MCF 10A (cell line): ENCODE results near the gene ZKSCAN5. TPM values are rescaled to one million over a fixed set of nuclear protein-coding genes. Genes with fewer than 3 reads are reported as not detected.

Experiments
- BruUV-seq: library from RNA; stranded (reverse); fragments of 400-500 nt; replicated peaks from 2 replicates; lab custom pipeline; 2021; lab: Mats Ljungman, UMichigan
- CTCF ChIA-PET: fragments of 300-600 bp; sonication (Branson Sonifier 250); formaldehyde crosslinking; extraction: SDS; loops from one replicate; lab custom pipeline; 2021; ENCODE audit warnings: antibody characterized with exemption, inconsistent platforms; lab: Yijun Ruan, JAX
- POLR2A ChIA-PET: fragments of 300-600, 350-650 bp; sonication (Branson Sonifier 250); formaldehyde crosslinking; extraction: SDS; loops from one replicate; lab custom pipeline; 2020; ENCODE audit warnings: antibody characterized with exemption, inconsistent platforms; lab: Yijun Ruan, JAX
- DNase-seq: peaks from one replicate; pipeline ENCODE4 v3.0.0-alpha.2; 2018; ENCODE audit not compliant: unreplicated experiment
- H3K27ac Mint-ChIP-seq: one replicate; pipeline ENCODE4 v1.8.0; 2022; ENCODE audit warnings: mild to moderate bottlenecking, low read depth, mixed read lengths; ENCODE audit not compliant: unreplicated experiment
- H3K27me3 Mint-ChIP-seq: one replicate; pipeline ENCODE4 v1.8.0; 2022; ENCODE audit warnings: mixed read lengths; ENCODE audit not compliant: insufficient read depth, unreplicated experiment
- H3K36me3 Mint-ChIP-seq: one replicate; pipeline ENCODE4 v1.8.0; 2022; ENCODE audit warnings: mild to moderate bottlenecking, moderate library complexity, mixed read lengths; ENCODE audit not compliant: insufficient read depth, unreplicated experiment
- H3K4me1 Mint-ChIP-seq: one replicate; pipeline ENCODE4 v1.8.0; 2022; ENCODE audit warnings: mixed read lengths; ENCODE audit not compliant: insufficient read depth, unreplicated experiment
- H3K4me3 Mint-ChIP-seq: one replicate; pipeline ENCODE4 v1.8.0; 2022; ENCODE audit warnings: mild to moderate bottlenecking, moderate library complexity, mixed read lengths; ENCODE audit not compliant: unreplicated experiment
- H3K9me3 Mint-ChIP-seq: one replicate; pipeline ENCODE4 v1.8.0; 2022; ENCODE audit warnings: mixed read lengths; ENCODE audit not compliant: unreplicated experiment
- CTCF ChIP-seq: fragments of 200-600 bp; IDR thresholded peaks from one replicate; pipeline ENCODE4 v1.8.0; 2022; ENCODE audit warnings: antibody characterized with exemption, mild to moderate bottlenecking; ENCODE audit not compliant: unreplicated experiment
- intact Hi-C: fragments of 100-400 bp; cut with micrococcal nuclease; formaldehyde crosslinking; loops from 2 replicates; pipeline ENCODE4 v1.14.1; 2022
- total RNA-seq: library from RNA; stranded (reverse); gene quantifications from 2 replicates; pipeline ENCODE4 v1.2.3, GENCODE V29; 2022

The ZKSCAN5 gene
- total RNA-seq, 1 experiment from 2014 or later, result 13.6 TPM

GRCh38 chr7:99478464-99479440, 25.7 kb upstream of the ZKSCAN5 start:
- no peak for TF ChIP-seq CTCF
- H3K9me3 Mint-ChIP-seq, result no peaks in the 10 kb centered on the region
- intact Hi-C loops, result loop anchor here (10.0 kb wide), 1 partner anchor 136 kb away; the partner anchor contains the start of gene ZSCAN25
- POLR2A ChIA-PET, result no interaction called here
- H3K4me1 Mint-ChIP-seq, result no peaks in the 10 kb centered on the region
- no TSS peak for BruUV-seq
- H3K4me3 Mint-ChIP-seq, result no peak overlapping the region
- H3K36me3 Mint-ChIP-seq, result peaks cover 58% of the 10 kb centered on the region
- no peak overlapping the region for H3K27ac Mint-ChIP-seq
- H3K27me3 Mint-ChIP-seq, result no peaks in the 10 kb centered on the region
- DNase-seq, result no peak
- CTCF ChIA-PET, result no interaction called here

GRCh38 chr7:99485094-99485493, 19.4 kb upstream of the ZKSCAN5 start:
- H3K36me3 Mint-ChIP-seq, result peaks cover 27% of the 10 kb centered on the region
- no peak overlapping the region for H3K27ac Mint-ChIP-seq
- intact Hi-C loops, result no loop called here
- ChIA-PET POLR2A (interaction anchor here (0.9 to 3.2 kb wide), 2 partner anchors 11 to 15 kb away, joined by 4 to 18 read pairs; partner anchors contain the start of gene ZNF394), CTCF (no interaction called here)
- H3K4me1 Mint-ChIP-seq, result peaks cover 6% of the 10 kb centered on the region
- no peak overlapping the region for H3K4me3 Mint-ChIP-seq
- DNase-seq, result no peak
- no peak for TF ChIP-seq CTCF
- no peaks in the 10 kb centered on the region for H3K27me3 Mint-ChIP-seq
- BruUV-seq, result no TSS peak
- H3K9me3 Mint-ChIP-seq, result peaks cover 8% of the 10 kb centered on the region

GRCh38 chr7:99489235-99489634, 15.2 kb upstream of the ZKSCAN5 start:
- peaks cover 8% of the 10 kb centered on the region for H3K9me3 Mint-ChIP-seq
- H3K36me3 Mint-ChIP-seq, result peaks cover 37% of the 10 kb centered on the region
- CTCF ChIA-PET, result no interaction called here
- H3K4me1 Mint-ChIP-seq, result peaks cover 6% of the 10 kb centered on the region
- BruUV-seq, result no TSS peak
- H3K4me3 Mint-ChIP-seq, result no peak overlapping the region
- H3K27ac Mint-ChIP-seq, result no peak overlapping the region
- POLR2A ChIA-PET, result interaction anchor here (0.9 to 2.4 kb wide), 3 partner anchors 9 to 24 kb away, joined by 3 to 10 read pairs (median 4); partner anchors contain the start of genes ATP5MF and ZNF394
- TF ChIP-seq CTCF, result no peak
- H3K27me3 Mint-ChIP-seq, result no peaks in the 10 kb centered on the region
- intact Hi-C loops, result no loop called here
- no peak for DNase-seq

- H3K4me1 Mint-ChIP-seq, result no peaks in the 10 kb centered on the region
- no TSS peak for BruUV-seq
- H3K36me3 Mint-ChIP-seq, result peaks cover 51% of the 10 kb centered on the region
- CTCF ChIA-PET, result interaction anchor here (1.3 kb wide), 1 partner anchor 9 kb away, joined by 4 read pairs; the partner anchor contains the start of gene ZNF394
- no peaks in the 10 kb centered on the region for H3K27me3 Mint-ChIP-seq
- intact Hi-C loops, result no loop called here
- no peak for DNase-seq
- POLR2A ChIA-PET, result interaction anchor here (0.9 to 2.4 kb wide), 2 partner anchors 9 to 12 kb away, joined by 4 to 10 read pairs; partner anchors contain the start of gene ZNF394
- H3K4me3 Mint-ChIP-seq, result no peak overlapping the region
- no peak overlapping the region for H3K27ac Mint-ChIP-seq
- H3K9me3 Mint-ChIP-seq, result peaks cover 8% of the 10 kb centered on the region
- TF ChIP-seq CTCF, result no peak
These were observed 13.6 kb upstream of the ZKSCAN5 start for GRCh38 chr7:99490878-99491277.
